ENCODE measurements around the gene DUXB. TPM values are rescaled to one million over a fixed set of nuclear protein-coding genes. Genes with fewer than 3 reads are reported as not detected.

The DUXB gene
- total RNA-seq, 1 donor from 2014 or later = not detected

GRCh38 chr16:75697571-75697970, 3.7 kb downstream of the DUXB start:
- no peak for DNase-seq (ENCODE audit: low spot score)
- H3K4me1 Mint-ChIP-seq = peaks cover 5% of the 10 kb centered on the region
- H4K20me1 ChIP-seq (ENCODE audit: low read depth) = no peaks in the 10 kb centered on the region
- no peaks in the 10 kb centered on the region for H3K9me3 Mint-ChIP-seq
- no peaks in the 10 kb centered on the region for H3K79me2 ChIP-seq (ENCODE audit: low read depth)
- no peak overlapping the region for H2AFZ ChIP-seq (replicated peaks)
- no peaks in the 10 kb centered on the region for H3K27me3 Mint-ChIP-seq (ENCODE audit: insufficient read depth, low read depth)
- H3K27me3 ChIP-seq = no peaks in the 10 kb centered on the region
- H3K9me3 ChIP-seq (ENCODE audit: low read depth) = no peaks in the 10 kb centered on the region
- H3F3A ChIP-seq (ENCODE audit: low read depth) = no peaks in the 10 kb centered on the region
- no peak overlapping the region for H3K4me3 Mint-ChIP-seq
- H3K27ac Mint-ChIP-seq = no peak overlapping the region
- no peak overlapping the region for H3K9ac ChIP-seq
- no peaks in the 10 kb centered on the region for H3K4me1 ChIP-seq
- H3K4me3 ChIP-seq = no peak overlapping the region
- no peak overlapping the region for H3K4me2 ChIP-seq
- H3K36me3 Mint-ChIP-seq = no peaks in the 10 kb centered on the region
- no peaks in the 10 kb centered on the region for H3K36me3 ChIP-seq
- H3K27ac ChIP-seq = no peak overlapping the region
- TF ChIP-seq EZH2phosphoT487 (IDR thresholded peaks at IDR 0.05) (no peak), CTCF (IDR thresholded peaks at IDR 0.05) (no peak), EZH2 (IDR thresholded peaks at IDR 0.05) (no peak)

DNA sequence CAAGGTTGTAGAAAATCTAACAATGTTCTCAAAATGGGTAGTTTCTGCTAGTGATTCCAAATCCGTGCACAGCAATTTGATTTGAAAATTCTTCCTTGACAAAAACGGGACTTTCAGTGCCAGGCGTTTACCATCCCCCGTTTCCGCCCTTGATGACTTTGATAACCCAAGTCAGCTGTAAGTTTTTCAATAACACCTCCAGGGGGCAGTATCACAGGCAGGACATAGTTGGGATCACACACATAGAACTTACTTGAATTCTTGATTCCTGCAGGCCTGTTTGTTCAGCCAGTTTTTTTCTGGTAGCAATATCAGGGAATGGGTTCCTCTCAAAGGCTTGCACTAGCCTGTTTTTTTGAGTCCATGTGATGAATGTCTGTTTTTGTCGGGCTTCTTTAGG, 5.6 kb downstream of the DUXB start:
- Histone ChIP-seq H3K9me3 (ENCODE audit: low read depth) (no peaks in the 10 kb centered on the region), H3F3A (ENCODE audit: low read depth) (no peaks in the 10 kb centered on the region), H3K4me3 (no peak overlapping the region), H3K27me3 (no peaks in the 10 kb centered on the region), H2AFZ (replicated peaks) (no peak overlapping the region), H3K79me2 (ENCODE audit: low read depth) (no peaks in the 10 kb centered on the region), H3K36me3 (no peaks in the 10 kb centered on the region), H3K27ac (no peak overlapping the region), H3K4me2 (no peak overlapping the region), H4K20me1 (ENCODE audit: low read depth) (no peaks in the 10 kb centered on the region), H3K9ac (no peak overlapping the region), H3K4me1 (no peaks in the 10 kb centered on the region)
- TF ChIP-seq CTCF (IDR thresholded peaks at IDR 0.05) (peak; percentile 42), EZH2phosphoT487 (IDR thresholded peaks at IDR 0.05) (no peak)
- H3K4me3 Mint-ChIP-seq = no peak overlapping the region
- H3K27me3 Mint-ChIP-seq (ENCODE audit: insufficient read depth, low read depth) = peaks cover 3% of the 10 kb centered on the region
- peaks cover under 1% of the 10 kb centered on the region for H3K9me3 Mint-ChIP-seq
- no peak overlapping the region for H3K27ac Mint-ChIP-seq
- DNase-seq (ENCODE audit: low spot score) = peak; percentile 23
- no peaks in the 10 kb centered on the region for H3K4me1 Mint-ChIP-seq
- H3K36me3 Mint-ChIP-seq = no peaks in the 10 kb centered on the region

- Mint-ChIP-seq H3K36me3 (peaks cover 3% of the 10 kb centered on the region), H3K9me3 (peaks cover 36% of the 10 kb centered on the region), H3K27me3 (ENCODE audit: insufficient read depth, low read depth) (peaks cover 5% of the 10 kb centered on the region), H3K4me3 (no peak overlapping the region), H3K27ac (no peak overlapping the region), H3K4me1 (no peaks in the 10 kb centered on the region)
- Histone ChIP-seq H3F3A (ENCODE audit: low read depth) (no peaks in the 10 kb centered on the region), H3K4me1 (no peaks in the 10 kb centered on the region), H4K20me1 (ENCODE audit: low read depth) (no peaks in the 10 kb centered on the region), H3K4me2 (no peak overlapping the region), H3K36me3 (no peaks in the 10 kb centered on the region), H3K9ac (no peak overlapping the region), H2AFZ (replicated peaks) (no peak overlapping the region), H3K4me3 (no peak overlapping the region), H3K27ac (no peak overlapping the region), H3K79me2 (ENCODE audit: low read depth) (no peaks in the 10 kb centered on the region), H3K9me3 (ENCODE audit: low read depth) (peaks cover 17% of the 10 kb centered on the region), H3K27me3 (no peaks in the 10 kb centered on the region)
- TF ChIP-seq EZH2 (IDR thresholded peaks at IDR 0.05) (no peak), CTCF (IDR thresholded peaks at IDR 0.05) (no peak), EZH2phosphoT487 (IDR thresholded peaks at IDR 0.05) (no peak)
- DNase-seq (ENCODE audit: low spot score) = no peak
These were observed 13.9 kb downstream of the DUXB start for GRCh38 chr16:75687361-75687760.
